KMS-11 (cell line): ENCODE measurements around the gene GRK2.

Experiments used
- H2AFZ ChIP-seq: fragments of 200-600 bp; sonication (generic); 2 replicates; pipeline ENCODE4 v1.6.1; 2016; ENCODE audit warnings: antibody characterized with exemption, mixed run types, low read depth
- H3K27ac ChIP-seq: fragments of 200-600 bp; sonication (generic); 2 replicates; pipeline ENCODE4 v1.6.1; 2016; ENCODE audit warnings: mild to moderate bottlenecking, mixed run types
- H3K27me3 ChIP-seq: fragments of 200-600 bp; sonication (generic); 2 replicates; pipeline ENCODE4 v1.6.1; 2017; ENCODE audit warnings: mild to moderate bottlenecking, low read depth, mixed run types, moderate library complexity; ENCODE audit not compliant: insufficient read depth
- H3K36me3 ChIP-seq: fragments of 200-600 bp; sonication (generic); 2 replicates; pipeline ENCODE4 v1.6.1; 2017; ENCODE audit warnings: mild to moderate bottlenecking, mixed run types; ENCODE audit not compliant: insufficient read depth
- H3K4me1 ChIP-seq: fragments of 200-600 bp; sonication (generic); 2 replicates; pipeline ENCODE4 v1.6.1; 2016; ENCODE audit warnings: mild to moderate bottlenecking, low read depth, mixed run types; ENCODE audit not compliant: poor library complexity, severe bottlenecking
- H3K4me2 ChIP-seq: fragments of 200-600 bp; sonication (generic); 2 replicates; pipeline ENCODE4 v1.7.0; 2016; ENCODE audit warnings: mild to moderate bottlenecking, mixed run types
- H3K4me3 ChIP-seq: fragments of 200-600 bp; sonication (generic); IDR thresholded peaks from 2 replicates; pipeline ENCODE4 v1.6.1; 2017; ENCODE audit warnings: low read depth, low read length, mixed read lengths; ENCODE audit not compliant: insufficient read depth
- H3K79me2 ChIP-seq: fragments of 200-600 bp; sonication (generic); 2 replicates; pipeline ENCODE4 v1.6.1; 2016; ENCODE audit warnings: low read depth, mixed run types; ENCODE audit not compliant: insufficient read depth
- H3K9ac ChIP-seq: fragments of 200-600 bp; sonication (generic); 2 replicates; pipeline ENCODE4 v1.6.1; 2016; ENCODE audit warnings: mild to moderate bottlenecking, mixed run types
- H4K20me1 ChIP-seq: fragments of 200-600 bp; sonication (generic); 2 replicates; pipeline ENCODE4 v1.6.1; 2016; ENCODE audit warnings: mild to moderate bottlenecking, mixed run types; ENCODE audit not compliant: insufficient read depth
- TF ChIP-seq, protein P1 (sequence below): fragments of 200-600 bp; sonication (generic); conservative IDR thresholded peaks from 2 replicates; pipeline ENCODE4 v1.6.1; 2017; ENCODE audit warnings: low read depth, mild to moderate bottlenecking, antibody characterized with exemption, low read length, moderate library complexity, mixed read lengths

The GRK2 gene

DNA sequence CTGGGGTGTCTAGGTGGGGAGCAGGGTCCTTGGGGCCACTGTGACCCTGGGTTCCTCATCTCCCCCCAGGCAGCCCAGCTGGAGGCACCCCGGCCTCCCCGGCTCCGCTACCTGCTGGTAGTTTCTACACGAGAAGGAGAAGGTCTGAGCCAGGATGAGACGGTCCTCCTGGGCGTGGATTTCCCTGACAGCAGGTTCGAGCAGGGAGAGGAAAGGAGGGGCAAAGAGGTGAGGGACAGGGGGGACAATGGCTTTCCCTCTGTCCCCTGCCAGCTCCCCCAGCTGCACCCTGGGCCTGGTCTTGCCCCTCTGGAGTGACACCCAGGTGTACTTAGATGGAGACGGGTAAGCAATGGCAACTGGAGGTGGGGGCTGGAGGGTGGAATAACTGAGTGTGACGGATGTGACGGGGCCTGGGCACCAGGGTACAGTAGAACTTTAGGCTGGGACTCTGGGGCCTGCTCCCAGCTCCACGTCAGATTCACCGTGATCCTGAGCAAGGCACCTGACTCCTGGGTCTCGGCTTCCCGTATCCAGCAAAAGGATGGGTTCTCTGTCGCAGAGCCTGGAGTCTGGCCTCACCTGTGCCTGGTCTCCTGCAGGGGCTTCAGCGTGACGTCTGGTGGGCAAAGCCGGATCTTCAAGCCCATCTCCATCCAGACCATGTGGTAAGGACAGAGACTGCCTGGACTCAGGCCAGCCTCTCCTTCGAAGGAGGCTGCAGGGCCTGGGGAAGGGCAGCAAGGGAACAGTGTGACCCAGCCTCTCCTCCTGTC is 40.7 kb downstream of the GRK2 start:
- H3K4me2 ChIP-seq = no peak overlapping the region
- no peak overlapping the region for H3K4me3 ChIP-seq
- H4K20me1 ChIP-seq = no peaks in the 10 kb centered on the region
- TF ChIP-seq, protein P1, sequence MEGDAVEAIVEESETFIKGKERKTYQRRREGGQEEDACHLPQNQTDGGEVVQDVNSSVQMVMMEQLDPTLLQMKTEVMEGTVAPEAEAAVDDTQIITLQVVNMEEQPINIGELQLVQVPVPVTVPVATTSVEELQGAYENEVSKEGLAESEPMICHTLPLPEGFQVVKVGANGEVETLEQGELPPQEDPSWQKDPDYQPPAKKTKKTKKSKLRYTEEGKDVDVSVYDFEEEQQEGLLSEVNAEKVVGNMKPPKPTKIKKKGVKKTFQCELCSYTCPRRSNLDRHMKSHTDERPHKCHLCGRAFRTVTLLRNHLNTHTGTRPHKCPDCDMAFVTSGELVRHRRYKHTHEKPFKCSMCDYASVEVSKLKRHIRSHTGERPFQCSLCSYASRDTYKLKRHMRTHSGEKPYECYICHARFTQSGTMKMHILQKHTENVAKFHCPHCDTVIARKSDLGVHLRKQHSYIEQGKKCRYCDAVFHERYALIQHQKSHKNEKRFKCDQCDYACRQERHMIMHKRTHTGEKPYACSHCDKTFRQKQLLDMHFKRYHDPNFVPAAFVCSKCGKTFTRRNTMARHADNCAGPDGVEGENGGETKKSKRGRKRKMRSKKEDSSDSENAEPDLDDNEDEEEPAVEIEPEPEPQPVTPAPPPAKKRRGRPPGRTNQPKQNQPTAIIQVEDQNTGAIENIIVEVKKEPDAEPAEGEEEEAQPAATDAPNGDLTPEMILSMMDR = no peak
- H3K4me1 ChIP-seq = no peaks in the 10 kb centered on the region
- H3K27me3 ChIP-seq = no peaks in the 10 kb centered on the region
- H3K36me3 ChIP-seq = no peaks in the 10 kb centered on the region
- H3K9ac ChIP-seq = no peak overlapping the region
- no peak overlapping the region for H3K27ac ChIP-seq
- no peak overlapping the region for H2AFZ ChIP-seq
- H3K79me2 ChIP-seq = no peaks in the 10 kb centered on the region

GRCh38 chr11:67307545-67308001 is 41.3 kb downstream of the GRK2 start:
- no peak overlapping the region for H3K4me3 ChIP-seq
- no peak overlapping the region for H2AFZ ChIP-seq
- no peaks in the 10 kb centered on the region for H3K79me2 ChIP-seq
- no peak overlapping the region for H3K9ac ChIP-seq
- no peak overlapping the region for H3K27ac ChIP-seq
- no peaks in the 10 kb centered on the region for H3K4me1 ChIP-seq
- TF ChIP-seq, protein P1 = no peak
- H3K36me3 ChIP-seq = no peaks in the 10 kb centered on the region
- H3K27me3 ChIP-seq = no peaks in the 10 kb centered on the region
- no peak overlapping the region for H3K4me2 ChIP-seq
- no peaks in the 10 kb centered on the region for H4K20me1 ChIP-seq

GRCh38 chr11:67308031-67308866 is 42.0 kb downstream of the GRK2 start:
- Histone ChIP-seq H3K4me1 (no peaks in the 10 kb centered on the region), H3K27me3 (no peaks in the 10 kb centered on the region), H3K79me2 (no peaks in the 10 kb centered on the region), H2AFZ (no peak overlapping the region), H4K20me1 (no peaks in the 10 kb centered on the region), H3K36me3 (no peaks in the 10 kb centered on the region), H3K9ac (no peak overlapping the region), H3K4me3 (no peak overlapping the region), H3K27ac (no peak overlapping the region), H3K4me2 (no peak overlapping the region)
- TF ChIP-seq, protein P1 = no peak

DNA sequence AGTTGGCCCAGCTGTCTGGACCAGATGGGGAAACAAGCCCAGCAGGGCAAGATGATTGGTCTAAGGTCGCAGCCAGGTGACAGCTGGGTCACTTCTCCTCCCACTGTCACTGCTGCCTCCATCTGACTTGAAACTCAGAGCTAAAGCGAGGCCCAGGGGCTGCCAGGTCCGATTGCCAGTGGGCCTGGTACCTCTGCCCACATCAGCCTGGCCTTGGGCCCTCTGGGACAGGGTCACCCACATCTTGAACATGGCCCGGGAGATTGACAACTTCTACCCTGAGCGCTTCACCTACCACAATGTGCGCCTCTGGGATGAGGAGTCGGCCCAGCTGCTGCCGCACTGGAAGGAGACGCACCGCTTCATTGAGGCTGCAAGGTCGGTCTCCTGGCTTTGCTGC is 42.9 kb downstream of the GRK2 start:
- Histone ChIP-seq H3K4me2 (no peak overlapping the region), H4K20me1 (no peaks in the 10 kb centered on the region), H3K4me3 (no peak overlapping the region), H3K27ac (no peak overlapping the region), H3K36me3 (no peaks in the 10 kb centered on the region), H3K79me2 (no peaks in the 10 kb centered on the region), H2AFZ (no peak overlapping the region), H3K9ac (no peak overlapping the region), H3K4me1 (no peaks in the 10 kb centered on the region), H3K27me3 (no peaks in the 10 kb centered on the region)
- TF ChIP-seq, protein P1 = no peak
